Measurements from ENCODE around the gene RTN4R. TPM values are rescaled to one million over a fixed set of nuclear protein-coding genes. Genes with fewer than 3 reads are reported as not detected.
"Not testable (repeated sequence)": the region's sequence is repeated elsewhere in the genome, so short reads cannot be mapped to it uniquely, and the experiment has no call there.

Gene RTN4R
- 10 to 100 TPM in 3 of 4 donors, 1 to 10 TPM in 1; 9.1 to 15.7 (median 12.9) TPM for total RNA-seq

GRCh38 chr22:20268279-20269012 lies at the start of gene RTN4R:
TSS of gene RTN4R (minus strand) at chr22:20268318. CDS start at chr22:20268092, 226 bp downstream.
- TF ChIP-seq POLR2A (IDR thresholded peaks at IDR 0.05) (no peak), CTCF (IDR thresholded peaks at IDR 0.05) (no peak)
- WGBS, 2 donors: 14 to 65% methylated on average over 13 to 17 of the region's 58 CpGs
- peak within 1 kb of the TSS; percentile 24 for H3K4me3 ChIP-seq (ENCODE audit: low read depth, poor library complexity, severe bottlenecking)
- DNase-seq (ENCODE audit: low spot score in 2 of 2): no peak
- intact Hi-C loops (cut with DNase I; ENCODE audit: low total_unique reads): no loop called here

DNA sequence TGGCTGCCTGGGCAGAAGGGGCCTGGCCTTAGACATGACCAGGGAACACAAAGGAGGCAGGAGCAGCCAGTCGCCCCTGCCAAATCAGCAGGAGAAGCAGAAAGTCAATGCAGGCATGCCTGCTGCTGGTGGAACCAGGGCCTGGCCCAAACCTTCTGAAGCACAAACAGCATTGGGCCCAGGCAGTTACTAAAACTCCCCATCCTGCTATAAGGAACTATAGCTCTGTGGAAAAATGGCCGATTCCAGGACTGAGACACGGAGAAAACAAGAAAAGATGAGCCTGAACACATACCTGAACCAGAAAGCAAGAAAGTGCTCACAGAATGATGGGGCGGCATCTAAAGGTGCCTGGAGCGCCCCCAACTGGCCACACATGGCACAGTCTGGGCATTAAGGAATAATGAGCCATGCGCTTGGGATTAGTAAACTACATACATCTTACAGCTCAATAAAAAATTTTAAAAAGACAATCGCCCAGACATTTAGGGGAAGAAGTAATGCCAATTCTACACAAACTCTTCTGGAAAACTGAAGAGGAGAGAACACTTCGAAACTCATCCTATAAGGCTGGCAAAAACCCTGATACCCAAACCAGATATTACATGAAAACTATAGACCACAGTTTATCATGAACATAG lies 49.4 kb upstream of the RTN4R start:
- intact Hi-C loops (cut with DNase I; ENCODE audit: low total_unique reads); H3K4me3 ChIP-seq (ENCODE audit: low read depth, poor library complexity, severe bottlenecking): not testable (repeated sequence)
- WGBS, 2 donors: 52 to 54% methylated on average over 8 of the region's 8 CpGs
- peak; percentile 12 to 56 for DNase-seq (ENCODE audit: low spot score in 2 of 2)

- no peak overlapping the region for H3K4me3 ChIP-seq (ENCODE audit: low read depth, poor library complexity, severe bottlenecking)
- TF ChIP-seq CTCF (IDR thresholded peaks at IDR 0.05): no peak
- no peak for TF ChIP-seq POLR2A (IDR thresholded peaks at IDR 0.05)
- peak; percentile 10 to 36 for DNase-seq (ENCODE audit: low spot score in 2 of 2)
- intact Hi-C loops (cut with DNase I; ENCODE audit: low total_unique reads): no loop called here
- WGBS, 2 donors: 86 to 88% methylated on average over 8 of the region's 8 CpGs
These were observed 48.8 kb upstream of the RTN4R start for GRCh38 chr22:20316844-20317401.

- WGBS, 2 donors: 87 to 90% methylated on average over 9 of the region's 12 CpGs
- intact Hi-C loops (cut with DNase I; ENCODE audit: low total_unique reads): no loop called here
- peak; percentile 12 to 70 for DNase-seq (ENCODE audit: low spot score in 2 of 2)
- H3K4me3 ChIP-seq (ENCODE audit: low read depth, poor library complexity, severe bottlenecking): no peak overlapping the region
- TF ChIP-seq POLR2A (IDR thresholded peaks at IDR 0.05): no peak
- TF ChIP-seq CTCF (IDR thresholded peaks at IDR 0.05): no peak
These were observed 48.2 kb upstream of the RTN4R start for GRCh38 chr22:20316217-20316843.

- peak; percentile 9 to 80 for DNase-seq (ENCODE audit: low spot score in 2 of 2)
- intact Hi-C loops (cut with DNase I; ENCODE audit: low total_unique reads): no loop called here
- 80 to 87% methylated on average over 11 to 21 of the region's 25 CpGs for WGBS, 2 donors
- no peak overlapping the region for H3K4me3 ChIP-seq (ENCODE audit: low read depth, poor library complexity, severe bottlenecking)
- TF ChIP-seq CTCF (IDR thresholded peaks at IDR 0.05) (no peak), POLR2A (IDR thresholded peaks at IDR 0.05) (no peak)
These were observed 47.5 kb upstream of the RTN4R start for GRCh38 chr22:20315337-20316216.

DNA sequence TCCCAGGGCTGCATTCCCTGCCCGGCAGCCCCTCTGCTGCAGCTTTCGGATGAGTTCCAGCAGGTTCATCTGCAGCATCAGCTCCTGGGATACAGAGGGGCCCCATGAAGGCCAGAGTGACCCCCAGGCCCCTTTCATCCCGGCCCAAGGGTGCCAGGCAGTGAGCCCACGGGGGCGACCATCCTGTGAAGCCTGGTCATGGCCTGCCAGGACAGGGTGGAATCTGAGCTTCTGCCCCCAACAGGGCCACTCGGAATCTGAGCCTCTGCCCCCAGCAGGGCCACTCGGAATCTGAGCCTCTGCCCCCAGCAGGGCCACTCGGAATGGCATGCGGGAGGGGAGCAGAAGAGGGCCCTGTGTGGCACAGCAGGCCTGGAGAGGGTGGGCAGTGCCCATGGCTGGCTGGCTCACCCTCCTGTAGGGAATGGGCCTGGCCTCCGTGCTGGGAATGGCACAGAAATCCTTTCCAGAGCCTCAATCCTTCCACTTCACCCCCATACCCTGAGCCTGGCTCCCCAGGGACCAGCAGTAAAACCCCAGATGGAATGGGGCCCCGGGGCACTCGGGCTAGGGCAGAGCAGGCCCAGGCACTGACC lies 46.7 kb upstream of the RTN4R start:
- peak; percentile 3 to 73 for DNase-seq (ENCODE audit: low spot score in 2 of 2)
- intact Hi-C loops (cut with DNase I; ENCODE audit: low total_unique reads); H3K4me3 ChIP-seq (ENCODE audit: low read depth, poor library complexity, severe bottlenecking): not testable (repeated sequence)
- 87 to 91% methylated on average over 6 to 11 of the region's 12 CpGs for whole genome bisulfite sequencing, 2 donors

DNA sequence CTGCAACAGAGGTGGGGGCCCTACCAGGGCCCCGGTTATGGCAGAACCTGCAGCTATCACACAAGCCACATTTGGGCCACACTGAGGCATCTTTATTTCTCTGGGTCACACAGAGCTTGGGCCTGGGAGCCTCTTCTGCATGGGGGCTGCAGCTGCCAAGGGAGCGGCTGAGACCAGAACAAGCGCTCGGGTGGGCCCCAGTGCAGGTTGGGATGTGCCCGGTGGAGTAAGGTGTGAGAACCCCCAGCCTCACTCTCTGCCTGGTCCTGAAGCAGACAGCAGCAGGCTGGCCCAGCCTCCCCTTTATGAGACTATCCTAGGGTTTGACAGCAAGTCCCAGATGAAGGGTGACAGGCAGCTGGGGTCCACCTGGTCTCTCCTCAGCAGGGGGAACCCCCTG lies 46.1 kb upstream of the RTN4R start:
- 100% methylated on average over 4 of the region's 5 CpGs; no CpG with 5 or more reads in 1 of the 2 donors for WGBS, 2 donors
- intact Hi-C loops (cut with DNase I; ENCODE audit: low total_unique reads); H3K4me3 ChIP-seq (ENCODE audit: low read depth, poor library complexity, severe bottlenecking): not testable (repeated sequence)
- peak; percentile 7 to 15 for DNase-seq (ENCODE audit: low spot score in 2 of 2)

DNA sequence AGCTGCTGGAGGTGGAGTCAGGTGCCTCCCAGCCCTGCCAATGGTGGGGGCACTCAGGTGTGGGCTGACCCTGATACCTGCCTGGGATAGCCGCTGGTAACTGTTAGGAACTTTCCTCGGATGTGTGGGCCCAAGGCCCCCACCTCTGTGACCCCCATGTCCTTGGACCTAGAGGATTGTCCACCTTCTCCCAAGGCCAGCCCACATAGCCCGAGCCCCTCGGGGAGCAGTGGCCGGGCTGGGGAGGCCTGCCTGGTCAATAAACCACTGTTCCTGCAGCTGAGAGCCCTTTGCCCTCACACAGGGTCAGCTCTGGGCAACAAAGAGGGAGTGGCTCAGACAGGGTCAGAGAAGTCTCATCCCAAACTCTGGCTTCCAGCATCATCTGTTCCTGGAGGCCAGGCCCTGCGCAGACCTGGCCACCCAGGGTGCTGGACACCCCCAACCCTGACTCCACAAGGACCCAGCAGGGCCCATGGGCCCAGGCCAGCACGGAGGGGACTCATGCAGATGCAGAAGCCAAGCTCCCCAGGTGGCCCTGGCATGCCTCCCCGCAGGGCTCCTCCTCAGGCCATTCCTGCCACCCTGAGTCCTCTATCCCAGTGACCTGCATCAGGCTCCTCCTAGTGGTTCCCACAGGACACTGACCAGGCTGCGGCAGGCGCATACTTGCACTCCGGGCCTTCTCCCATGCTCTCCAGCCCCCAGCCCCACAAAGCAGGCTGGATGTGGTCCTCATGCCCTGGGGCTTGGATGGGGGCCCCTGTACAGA lies 45.4 kb upstream of the RTN4R start:
- H3K4me3 ChIP-seq (ENCODE audit: low read depth, poor library complexity, severe bottlenecking); intact Hi-C loops (cut with DNase I; ENCODE audit: low total_unique reads): not testable (repeated sequence)
- WGBS, 2 donors: 90 to 93% methylated on average over 5 to 6 of the region's 11 CpGs
- DNase-seq (ENCODE audit: low spot score in 2 of 2): peak; percentile 8 to 72

All from lower leg skin (tissue), 4 donors.